Common myeloid progenitor, CD34-positive (primary cell): ENCODE measurements around the gene CTBS.
A peak's percentile ranks its signal among the peaks of the same experiment; 100 is the strongest.
"Not testable (repeated sequence)": the region's sequence is repeated elsewhere in the genome, so short reads cannot be mapped to it uniquely, and the experiment has no call there.

ENCODE experiments used
- CTCF ChIA-PET: fragments of 350-600 bp; sonication (Branson Sonifier 250); formaldehyde crosslinking; loops from one replicate; lab custom pipeline; 2021; ENCODE audit warnings: antibody characterized with exemption; lab: Charles Lee
- POLR2A ChIA-PET: fragments of 350-600 bp; sonication (Branson Sonifier 250); formaldehyde crosslinking; loops from one replicate; lab custom pipeline; 2021; ENCODE audit warnings: antibody characterized with exemption; lab: Charles Lee
- DNase-seq, 3 donors: peaks; one replicate each; pipeline versions ENCODE4 v3.0.0 to v3.0.0-alpha.2; 2013
- H3K27ac ChIP-seq, 2 experiments: 1 replicate in 1 of 2; 2 replicates in 1 of 2; pipeline ENCODE4 v1.7.0; 2013; ENCODE audit warnings: inconsistent platforms in 2 of 2, low read length in 2 of 2, mild to moderate bottlenecking in 2 of 2, low read depth in 1 of 2, moderate library complexity in 1 of 2; ENCODE audit not compliant: severe bottlenecking in 2 of 2, insufficient read depth in 1 of 2, poor library complexity in 1 of 2
- H3K27me3 ChIP-seq, 5 experiments: replicated peaks in 2 of 5; 1 replicate in 3 of 5; 2 replicates in 2 of 5; pipeline versions ENCODE4 v1.6.1 to v1.7.0; 2013; ENCODE audit warnings: low read length in 4 of 5, mild to moderate bottlenecking in 2 of 5, moderate library complexity in 2 of 5, inconsistent platforms in 1 of 5; ENCODE audit not compliant: insufficient read depth in 5 of 5, control insufficient read depth in 4 of 5
- H3K36me3 ChIP-seq, 4 experiments: 1 replicate in 2 of 4; 2 replicates in 2 of 4; pipeline versions ENCODE4 v1.6.1 to v1.7.0; 2013; ENCODE audit warnings: low read length in 3 of 4, control low read depth in 1 of 4, mild to moderate bottlenecking in 1 of 4; ENCODE audit not compliant: control insufficient read depth in 4 of 4, insufficient read depth in 4 of 4
- H3K4me1 ChIP-seq, 4 experiments: 1 replicate in 3 of 4; 2 replicates in 1 of 4; pipeline versions ENCODE4 v1.6.1 to v1.7.1; 2013; ENCODE audit warnings: low read length in 3 of 4, mild to moderate bottlenecking in 3 of 4, control low read depth in 1 of 4, inconsistent platforms in 1 of 4, moderate library complexity in 1 of 4; ENCODE audit not compliant: control insufficient read depth in 4 of 4, insufficient read depth in 4 of 4; ENCODE audit errors: control extremely low read depth in 1 of 4
- H3K4me3 ChIP-seq, 7 experiments: 1 replicate in 4 of 7; 2 replicates in 3 of 7; pipeline versions ENCODE4 v1.5.1 to v1.7.0; 2013; ENCODE audit warnings: mild to moderate bottlenecking in 7 of 7, low read length in 6 of 7, moderate library complexity in 6 of 7, inconsistent platforms in 2 of 7, low read depth in 2 of 7, control low read depth in 1 of 7; ENCODE audit not compliant: insufficient read depth in 4 of 7, control insufficient read depth in 1 of 7; ENCODE audit errors: extremely low read depth in 1 of 7
- H3K9me3 ChIP-seq, 5 experiments: 1 replicate in 4 of 5; 2 replicates in 1 of 5; pipeline versions ENCODE4 v1.6.1 to v1.7.1; 2013; ENCODE audit warnings: low read length in 4 of 5, mild to moderate bottlenecking in 2 of 5, inconsistent platforms in 1 of 5, low read depth in 1 of 5, moderate library complexity in 1 of 5; ENCODE audit not compliant: control insufficient read depth in 4 of 5, insufficient read depth in 2 of 5; ENCODE audit errors: control extremely low read depth in 1 of 5
- WGBS: methylation state at CpG from one replicate; pipeline ENCODE4 v1.1.5; 2013; ENCODE audit not compliant: insufficient coverage; 5-methylcytosine and 5-hydroxymethylcytosine counted together

CTBS gene

DNA sequence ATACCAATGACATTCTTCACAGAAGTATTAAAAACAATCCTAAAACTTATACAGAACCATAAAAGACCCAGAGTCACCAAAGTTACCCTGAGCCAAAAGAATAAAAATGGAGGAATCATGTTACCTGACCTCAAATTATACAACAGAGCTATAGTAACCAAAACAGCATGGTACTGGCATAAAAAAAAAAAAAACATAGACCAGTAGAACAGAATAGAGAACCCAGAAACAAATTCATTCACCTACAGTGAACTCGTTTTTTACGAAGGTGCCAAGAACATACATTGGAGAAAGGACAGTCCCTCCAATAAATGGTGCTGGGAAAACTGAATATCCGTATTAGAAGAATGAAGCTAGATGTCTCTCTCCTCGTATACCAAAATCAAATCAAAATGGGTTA, 65.2 kb downstream of the CTBS start:
- no peak overlapping the region for H3K27ac ChIP-seq
- H3K4me3 ChIP-seq, result no peak overlapping the region
- no peak for DNase-seq
- 100% methylated on average over 2 of the region's 4 CpGs for WGBS
- no peaks in the 10 kb centered on the region for H3K27me3 ChIP-seq
- H3K36me3 ChIP-seq, result no peaks in the 10 kb centered on the region
- CTCF ChIA-PET, result interaction anchor here (1.3 kb wide), 1 partner anchor 33 kb away, joined by 5 read pairs; no protein-coding TSS in a partner anchor
- peaks cover 8 to 23% (median 15%) of the 10 kb centered on the region in 4 experiments for H3K4me1 ChIP-seq
- H3K9me3 ChIP-seq, result peaks cover 0 to 12% (median 3%) of the 10 kb centered on the region in 5 experiments
- POLR2A ChIA-PET, result no interaction called here

DNA sequence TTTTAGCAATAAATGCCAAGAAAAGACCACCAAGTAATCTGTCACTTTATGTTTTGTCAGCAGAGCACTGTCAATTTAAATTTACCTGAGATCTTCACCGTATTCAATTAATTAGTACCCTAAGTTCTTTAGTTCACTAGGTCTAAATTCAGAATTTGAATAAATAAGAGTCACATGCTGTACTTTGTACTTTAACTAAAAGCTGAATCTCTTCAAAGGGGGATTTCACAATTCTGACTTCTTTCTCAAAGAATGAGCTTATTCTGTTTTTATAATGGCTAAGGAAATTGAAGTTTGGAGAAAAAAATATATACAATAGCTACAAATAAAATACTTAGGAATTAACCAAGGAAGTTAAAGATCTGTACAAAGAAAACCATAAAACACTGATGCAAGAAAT, 65.7 kb downstream of the CTBS start:
- H3K27me3 ChIP-seq, result no peaks in the 10 kb centered on the region
- H3K4me3 ChIP-seq, result no peak overlapping the region
- ChIA-PET POLR2A (no interaction called here), CTCF (interaction anchor here (1.3 kb wide), 1 partner anchor 34 kb away, joined by 5 read pairs; no protein-coding TSS in a partner anchor)
- H3K9me3 ChIP-seq, result peaks cover 0 to 12% (median 3%) of the 10 kb centered on the region in 5 experiments
- no peak overlapping the region for H3K27ac ChIP-seq
- WGBS, result no CpG with 5 or more reads among the region's 1 CpG
- H3K4me1 ChIP-seq, result peaks cover 8 to 29% (median 20%) of the 10 kb centered on the region in 4 experiments
- H3K36me3 ChIP-seq, result peaks cover 0 to 2% (median 0%) of the 10 kb centered on the region in 4 experiments
- DNase-seq, result no peak

DNA sequence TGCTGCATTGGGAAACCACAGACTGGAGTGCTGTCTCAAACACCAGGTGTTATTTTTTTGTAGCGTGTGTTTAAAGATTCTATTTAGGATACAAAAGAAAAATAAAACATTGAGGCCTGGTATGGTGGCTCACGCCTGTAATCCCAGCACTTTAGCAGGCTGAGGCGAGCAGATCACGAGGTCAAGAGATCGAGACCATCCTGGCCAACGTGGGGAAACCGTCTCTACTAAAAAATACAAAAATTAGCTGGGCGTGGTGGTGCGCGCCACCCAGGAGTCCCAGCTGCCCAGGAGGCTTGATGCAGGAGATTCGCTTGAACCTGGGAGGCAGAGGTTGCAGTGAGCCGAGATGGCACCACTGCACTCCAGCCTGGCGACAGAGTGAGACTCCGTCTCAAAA, 66.4 kb downstream of the CTBS start:
- peak in 2 of 3 donors; percentile 21 to 40 for DNase-seq
- H3K27me3 ChIP-seq, H3K36me3 ChIP-seq, POLR2A ChIA-PET, CTCF ChIA-PET: not testable (repeated sequence)
- Histone ChIP-seq H3K4me3 (peak overlapping the region in 2 of 7 experiments; percentile 35 to 93), H3K4me1 (peaks cover 8 to 33% (median 22%) of the 10 kb centered on the region in 4 experiments), H3K9me3 (peaks cover 0 to 12% (median 3%) of the 10 kb centered on the region in 5 experiments), H3K27ac (peak overlapping the region in 1 of 2 experiments; percentile 93)
- 96% methylated on average over 11 of the region's 14 CpGs for WGBS

DNA sequence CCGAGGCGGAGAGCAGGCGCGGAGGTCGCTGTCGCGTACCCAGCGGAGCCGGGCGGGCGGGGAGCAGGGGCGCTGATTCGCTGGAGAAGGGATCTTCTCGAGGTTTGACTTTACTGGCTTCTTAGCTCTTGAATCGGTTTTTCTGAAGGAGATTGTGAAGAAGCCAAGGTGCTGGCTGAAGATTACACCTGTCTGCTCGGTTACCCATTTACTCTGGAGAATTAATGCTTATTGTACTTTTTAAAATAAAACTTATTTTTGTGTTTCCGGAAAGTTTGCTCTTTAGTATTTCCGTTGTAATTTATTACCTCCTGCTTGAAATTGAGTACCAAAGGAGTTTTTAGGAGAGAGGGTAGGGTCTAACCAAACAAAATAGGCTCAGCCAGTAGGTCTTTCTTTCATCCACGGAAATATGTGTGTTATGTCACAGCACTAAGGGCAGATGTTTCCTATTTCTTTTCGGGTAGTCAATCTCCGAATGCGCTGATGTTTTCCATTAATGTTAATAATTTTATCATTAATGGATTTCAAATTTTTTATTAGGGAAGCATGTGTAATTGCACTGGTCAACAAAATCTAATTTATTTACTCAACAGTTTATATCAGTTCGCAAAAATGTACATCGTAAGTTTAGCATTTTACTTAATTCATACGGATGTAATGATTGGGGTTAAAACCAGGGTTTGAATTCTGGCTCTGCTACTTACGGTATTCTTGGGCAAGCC, 67.3 kb downstream of the CTBS start:
- Histone ChIP-seq H3K36me3 (peaks cover 0 to 11% (median 0%) of the 10 kb centered on the region in 4 experiments), H3K9me3 (peaks cover 0 to 12% (median 3%) of the 10 kb centered on the region in 5 experiments), H3K4me1 (peaks cover 8 to 33% (median 23%) of the 10 kb centered on the region in 4 experiments), H3K27me3 (no peaks in the 10 kb centered on the region), H3K4me3 (peak overlapping the region; percentile 84 to 98 (median 94)), H3K27ac (peak overlapping the region; percentile 86 to 93)
- WGBS, result 9% methylated on average over 11 of the region's 26 CpGs
- ChIA-PET POLR2A (interaction anchor here (1.0 to 1.6 kb wide), 6 partner anchors 24 to 363 kb away, joined by 3 to 6 read pairs (median 4); partner anchors contain the start of genes CTBS and PRKACB), CTCF (interaction anchor here (1.3 to 4.1 kb wide), 5 partner anchors 27 to 113 kb away, joined by 3 to 21 read pairs (median 5); partner anchors contain the start of gene RPF1)
- DNase-seq, result peak; percentile 11 to 96 (median 28)

DNA sequence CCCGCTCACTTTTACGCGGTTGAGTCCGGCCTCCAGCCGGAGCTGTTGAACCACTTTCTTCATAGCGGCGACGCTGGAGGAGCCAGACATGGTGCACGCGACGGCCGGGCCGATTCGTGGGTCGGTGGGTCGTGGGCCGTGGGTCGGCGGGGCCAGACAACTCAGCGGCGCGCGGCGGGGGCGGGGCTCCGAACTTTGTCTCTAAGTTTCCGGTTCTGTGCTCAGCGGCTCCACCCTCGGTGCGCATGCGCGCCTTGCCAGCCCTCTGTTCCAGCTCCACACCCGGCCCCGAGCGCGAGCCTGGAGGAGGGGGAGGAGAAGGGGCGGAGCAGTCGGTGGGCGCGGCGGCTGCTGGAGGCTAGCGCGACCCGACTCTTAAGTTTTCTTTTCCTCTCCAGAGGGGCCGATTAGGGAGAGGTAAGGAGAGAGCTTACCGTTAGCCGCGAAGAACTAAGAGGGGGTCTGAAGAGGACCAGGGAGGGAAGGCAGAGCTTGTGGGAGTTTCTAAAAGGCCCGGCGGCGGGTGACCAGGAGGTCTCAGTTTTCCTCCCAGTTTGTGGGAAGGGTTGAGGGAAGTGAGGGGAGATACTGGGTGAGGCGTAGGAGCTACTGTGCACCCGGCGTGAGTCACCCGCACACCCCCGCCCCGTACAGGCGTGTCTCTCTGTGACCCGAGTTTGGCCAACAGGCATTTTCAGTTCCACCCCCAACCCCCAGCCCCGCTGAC, 68.1 kb downstream of the CTBS start, which contains the start of the genes GNG5 and SPATA1:
GNG5 (minus strand) TSS at position 580 of the 727 bp plus-strand sequence; CDS start at position 90, 490 bp downstream.
SPATA1 (plus strand) TSS at position 385 of the 727 bp plus-strand sequence. CDS start 9,974 bp downstream, outside the sequence.
- POLR2A ChIA-PET, result interaction anchor here (1.0 to 1.6 kb wide), 6 partner anchors 25 to 362 kb away, joined by 3 to 6 read pairs (median 4); partner anchors contain the start of genes CTBS and PRKACB
- Histone ChIP-seq H3K36me3 (peaks cover 3 to 14% (median 4%) of the 10 kb centered on the region in 4 experiments), H3K4me3 (peak within 1 kb of the TSS; percentile 84 to 98 (median 94)), H3K27ac (peak within 1 kb of the TSS; percentile 86 to 93), H3K9me3 (peaks cover 0 to 12% (median 3%) of the 10 kb centered on the region in 5 experiments), H3K4me1 (peaks cover 8 to 33% (median 23%) of the 10 kb centered on the region in 4 experiments), H3K27me3 (no peaks in the 10 kb centered on the region)
- 0% methylated on average over 45 of the region's 60 CpGs for WGBS
- CTCF ChIA-PET, result interaction anchor here (0.8 to 4.1 kb wide), 8 partner anchors 13 to 359 kb away, joined by 3 to 21 read pairs (median 4); partner anchors contain the start of gene RPF1
- DNase-seq, result peak; percentile 97 to 99 (median 99)

DNA sequence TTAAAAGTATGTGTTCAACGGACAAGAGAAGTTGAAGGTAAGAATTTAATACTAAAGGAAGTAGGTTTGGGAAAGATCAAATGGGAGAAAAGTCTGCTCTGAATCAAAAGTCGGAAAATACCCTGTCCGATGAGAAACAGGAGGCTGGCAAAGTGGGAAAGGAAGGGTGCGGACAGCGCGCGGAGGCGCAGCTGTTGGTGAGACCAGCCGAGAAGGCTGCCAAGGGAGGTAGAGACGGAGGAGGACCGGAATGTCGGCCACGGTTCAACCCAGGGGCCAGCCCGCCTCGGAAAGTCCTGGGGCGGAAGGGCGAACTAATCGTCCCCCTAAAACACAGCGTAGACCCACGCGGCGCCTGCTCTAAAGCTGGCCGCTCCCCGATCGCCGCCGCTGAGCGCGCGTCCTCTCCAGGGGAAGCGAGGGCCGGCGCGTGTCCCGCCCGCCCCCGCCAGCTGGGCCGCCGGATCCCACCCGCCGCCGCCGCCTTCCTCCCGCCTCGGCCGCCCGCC, 68.7 kb downstream of the CTBS start:
- under 1% methylated on average over 47 of the region's 47 CpGs for WGBS
- H3K9me3 ChIP-seq, result peaks cover 0 to 12% (median 3%) of the 10 kb centered on the region in 5 experiments
- H3K4me1 ChIP-seq, result peaks cover 8 to 34% (median 23%) of the 10 kb centered on the region in 4 experiments
- ChIA-PET CTCF (interaction anchor here (0.8 to 4.1 kb wide), 7 partner anchors 12 to 358 kb away, joined by 3 to 21 read pairs (median 4); partner anchors contain the start of gene RPF1), POLR2A (interaction anchor here (1.2 to 1.6 kb wide), 4 partner anchors 36 to 362 kb away, joined by 3 to 6 read pairs (median 4); partner anchors contain the start of genes CTBS and PRKACB)
- peak overlapping the region; percentile 55 to 93 for H3K27ac ChIP-seq
- no peaks in the 10 kb centered on the region for H3K27me3 ChIP-seq
- H3K36me3 ChIP-seq, result peaks cover 3 to 14% (median 7%) of the 10 kb centered on the region in 4 experiments
- no peak for DNase-seq
- peak overlapping the region; percentile 84 to 98 (median 94) for H3K4me3 ChIP-seq
